DOHH2 (cell line): ENCODE measurements around the gene SLC27A1.

Experiments
- H3F3A ChIP-seq: fragments of 200-600 bp; sonication (generic), shearing (Covaris generic); 2 replicates; pipeline ENCODE4 v1.6.0; 2016; ENCODE audit warnings: antibody characterized with exemption, mild to moderate bottlenecking; ENCODE audit not compliant: control insufficient read depth, insufficient read depth
- H3K27ac ChIP-seq: fragments of 200-600 bp; sonication (generic); 2 replicates; pipeline ENCODE4 v1.5.1; 2014; ENCODE audit warnings: low read depth, mild to moderate bottlenecking, low read length, moderate library complexity
- H3K27me3 ChIP-seq: fragments of 200-600 bp; sonication (generic); 2 replicates; pipeline ENCODE4 v1.6.1; 2014; ENCODE audit warnings: mild to moderate bottlenecking, low read length, mixed read lengths; ENCODE audit not compliant: control insufficient read depth
- H3K36me3 ChIP-seq: fragments of 200-600 bp; sonication (generic); 2 replicates; pipeline ENCODE4 v1.6.1; 2014; ENCODE audit warnings: mild to moderate bottlenecking, low read length, moderate library complexity, mixed read lengths; ENCODE audit not compliant: control insufficient read depth
- H3K4me1 ChIP-seq: fragments of 200-600 bp; sonication (generic); 2 replicates; pipeline ENCODE4 v1.6.1; 2014; ENCODE audit warnings: mild to moderate bottlenecking, low read length, mixed read lengths; ENCODE audit not compliant: control insufficient read depth
- H3K4me2 ChIP-seq: fragments of 200-600 bp; sonication (generic); 2 replicates; pipeline ENCODE4 v1.6.0; 2014; ENCODE audit warnings: mild to moderate bottlenecking, low read length, moderate library complexity
- H3K4me3 ChIP-seq: fragments of 200-600 bp; sonication (generic); 2 replicates; pipeline ENCODE4 v1.5.1; 2014; ENCODE audit warnings: mild to moderate bottlenecking, low read length, mixed read lengths
- H3K79me2 ChIP-seq: fragments of 200-600 bp; sonication (generic); 2 replicates; pipeline ENCODE4 v1.6.1; 2014; ENCODE audit warnings: mild to moderate bottlenecking, low read length, mixed read lengths; ENCODE audit not compliant: control insufficient read depth
- H3K9me2 ChIP-seq: fragments of 200-600 bp; sonication (generic); replicated peaks from 2 replicates; pipeline ENCODE4 v1.6.1; 2014; ENCODE audit warnings: mild to moderate bottlenecking, low read length, mixed read lengths; ENCODE audit not compliant: control insufficient read depth
- H3K9me3 ChIP-seq: fragments of 200-600 bp; sonication (generic); 2 replicates; pipeline ENCODE4 v1.6.1; 2014; ENCODE audit warnings: antibody characterized with exemption, low read length, mixed read lengths; ENCODE audit not compliant: control insufficient read depth, insufficient read depth
- H4K20me1 ChIP-seq: fragments of 200-600 bp; sonication (generic); 2 replicates; pipeline ENCODE4 v1.6.0; 2014; ENCODE audit warnings: low read depth, mild to moderate bottlenecking, antibody characterized with exemption, low read length, moderate library complexity; ENCODE audit not compliant: control insufficient read depth, insufficient read depth
- EZH2phosphoT487 ChIP-seq: fragments of 200-600 bp; sonication (generic); IDR thresholded peaks from 2 replicates; pipeline ENCODE4 v1.6.1; 2017; ENCODE audit warnings: borderline replicate concordance, mild to moderate bottlenecking, antibody characterized with exemption, low read length, moderate library complexity, mixed read lengths
- TF ChIP-seq, protein P1 (sequence below): fragments of 200-600 bp; sonication (generic); IDR thresholded peaks from one replicate; pipeline ENCODE4 v1.5.1; 2014; ENCODE audit warnings: antibody characterized with exemption, mild to moderate bottlenecking, low read depth, low read length; ENCODE audit not compliant: poor library complexity, severe bottlenecking

Gene SLC27A1

DNA sequence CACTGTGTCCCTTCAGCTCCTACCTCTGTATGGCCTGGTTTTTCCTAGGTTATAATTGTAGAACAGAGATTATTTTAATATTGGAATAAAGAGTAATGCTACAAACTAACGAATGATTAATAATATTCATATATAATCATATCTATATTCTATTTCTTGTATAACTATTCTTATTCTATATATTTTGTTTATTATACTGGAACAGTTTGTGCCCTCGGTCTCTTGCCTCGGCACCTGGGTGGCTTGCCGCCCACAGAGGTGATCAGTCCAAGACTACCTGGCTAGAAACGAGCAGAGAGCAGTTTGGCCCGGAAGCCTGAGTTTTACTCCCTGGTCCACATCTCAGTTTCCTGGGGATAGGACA is 3.9 kb upstream of the SLC27A1 start:
- H3K4me1 ChIP-seq: peaks cover 34% of the 10 kb centered on the region
- H3K9me2 ChIP-seq: no peaks in the 10 kb centered on the region
- no peak for TF ChIP-seq EZH2phosphoT487
- TF ChIP-seq, protein P1, sequence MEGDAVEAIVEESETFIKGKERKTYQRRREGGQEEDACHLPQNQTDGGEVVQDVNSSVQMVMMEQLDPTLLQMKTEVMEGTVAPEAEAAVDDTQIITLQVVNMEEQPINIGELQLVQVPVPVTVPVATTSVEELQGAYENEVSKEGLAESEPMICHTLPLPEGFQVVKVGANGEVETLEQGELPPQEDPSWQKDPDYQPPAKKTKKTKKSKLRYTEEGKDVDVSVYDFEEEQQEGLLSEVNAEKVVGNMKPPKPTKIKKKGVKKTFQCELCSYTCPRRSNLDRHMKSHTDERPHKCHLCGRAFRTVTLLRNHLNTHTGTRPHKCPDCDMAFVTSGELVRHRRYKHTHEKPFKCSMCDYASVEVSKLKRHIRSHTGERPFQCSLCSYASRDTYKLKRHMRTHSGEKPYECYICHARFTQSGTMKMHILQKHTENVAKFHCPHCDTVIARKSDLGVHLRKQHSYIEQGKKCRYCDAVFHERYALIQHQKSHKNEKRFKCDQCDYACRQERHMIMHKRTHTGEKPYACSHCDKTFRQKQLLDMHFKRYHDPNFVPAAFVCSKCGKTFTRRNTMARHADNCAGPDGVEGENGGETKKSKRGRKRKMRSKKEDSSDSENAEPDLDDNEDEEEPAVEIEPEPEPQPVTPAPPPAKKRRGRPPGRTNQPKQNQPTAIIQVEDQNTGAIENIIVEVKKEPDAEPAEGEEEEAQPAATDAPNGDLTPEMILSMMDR: no peak
- H3K27me3 ChIP-seq: peaks cover 6% of the 10 kb centered on the region
- H3F3A ChIP-seq: peaks cover 3% of the 10 kb centered on the region; the same call in 1 of the 2 replicates
- H3K4me2 ChIP-seq: no peak overlapping the region
- H3K36me3 ChIP-seq: no peaks in the 10 kb centered on the region
- H3K27ac ChIP-seq: no peak overlapping the region
- H4K20me1 ChIP-seq: no peaks in the 10 kb centered on the region
- H3K79me2 ChIP-seq: no peaks in the 10 kb centered on the region
- H3K4me3 ChIP-seq: no peak overlapping the region
- no peaks in the 10 kb centered on the region for H3K9me3 ChIP-seq

DNA sequence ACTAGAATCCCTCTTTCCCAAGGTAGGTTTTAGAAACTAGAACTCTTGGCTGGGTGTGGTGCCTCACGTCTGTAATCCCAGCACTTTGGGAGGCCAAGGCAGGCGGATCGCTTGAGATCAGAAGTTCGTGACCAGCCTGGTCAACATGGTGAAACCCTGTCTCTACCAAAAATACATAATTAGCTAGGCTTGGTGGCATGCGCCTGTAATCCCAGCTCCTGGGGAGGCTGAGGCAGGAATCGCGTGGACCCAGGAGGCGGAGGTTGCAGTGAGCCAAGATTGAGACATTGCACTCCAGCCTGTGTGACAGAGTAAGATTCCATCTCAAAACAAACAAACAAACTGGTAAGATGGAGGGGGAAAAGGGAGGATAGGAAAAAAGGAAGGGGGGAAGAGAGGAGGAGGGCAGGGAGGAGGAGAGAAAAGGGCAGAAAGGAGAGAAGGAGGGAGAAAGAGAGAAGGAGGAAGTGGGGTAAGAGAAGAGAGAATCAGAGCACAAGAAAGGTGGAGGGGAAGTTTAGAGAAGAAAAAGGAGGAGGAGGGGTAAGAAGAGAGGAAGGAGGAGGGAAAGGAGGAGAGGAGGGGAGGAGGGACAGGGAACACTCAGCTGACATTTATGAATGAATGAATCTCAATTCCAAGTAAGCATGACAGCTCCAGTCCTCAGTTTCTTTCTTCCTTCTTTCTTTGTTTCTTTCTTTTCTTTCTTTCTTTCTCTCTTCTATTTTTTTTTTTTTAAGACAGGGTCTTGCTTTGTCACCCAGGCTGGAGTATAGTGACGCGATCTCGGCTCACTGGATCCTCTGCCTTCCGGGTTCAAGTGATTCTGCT is 2.6 kb upstream of the SLC27A1 start:
- Histone ChIP-seq H4K20me1 (no peaks in the 10 kb centered on the region), H3K36me3 (no peaks in the 10 kb centered on the region), H3K4me3 (no peak overlapping the region), H3F3A (peaks cover 3% of the 10 kb centered on the region; the same call in 1 of the 2 replicates), H3K4me1 (peaks cover 34% of the 10 kb centered on the region), H3K79me2 (no peaks in the 10 kb centered on the region), H3K4me2 (peak overlapping the region; percentile 20; the same call in 1 of the 2 replicates), H3K27ac (no peak overlapping the region), H3K9me2 (no peaks in the 10 kb centered on the region), H3K9me3 (no peaks in the 10 kb centered on the region), H3K27me3 (peaks cover 12% of the 10 kb centered on the region)
- TF ChIP-seq, protein P1: no peak
- TF ChIP-seq EZH2phosphoT487: no peak

DNA sequence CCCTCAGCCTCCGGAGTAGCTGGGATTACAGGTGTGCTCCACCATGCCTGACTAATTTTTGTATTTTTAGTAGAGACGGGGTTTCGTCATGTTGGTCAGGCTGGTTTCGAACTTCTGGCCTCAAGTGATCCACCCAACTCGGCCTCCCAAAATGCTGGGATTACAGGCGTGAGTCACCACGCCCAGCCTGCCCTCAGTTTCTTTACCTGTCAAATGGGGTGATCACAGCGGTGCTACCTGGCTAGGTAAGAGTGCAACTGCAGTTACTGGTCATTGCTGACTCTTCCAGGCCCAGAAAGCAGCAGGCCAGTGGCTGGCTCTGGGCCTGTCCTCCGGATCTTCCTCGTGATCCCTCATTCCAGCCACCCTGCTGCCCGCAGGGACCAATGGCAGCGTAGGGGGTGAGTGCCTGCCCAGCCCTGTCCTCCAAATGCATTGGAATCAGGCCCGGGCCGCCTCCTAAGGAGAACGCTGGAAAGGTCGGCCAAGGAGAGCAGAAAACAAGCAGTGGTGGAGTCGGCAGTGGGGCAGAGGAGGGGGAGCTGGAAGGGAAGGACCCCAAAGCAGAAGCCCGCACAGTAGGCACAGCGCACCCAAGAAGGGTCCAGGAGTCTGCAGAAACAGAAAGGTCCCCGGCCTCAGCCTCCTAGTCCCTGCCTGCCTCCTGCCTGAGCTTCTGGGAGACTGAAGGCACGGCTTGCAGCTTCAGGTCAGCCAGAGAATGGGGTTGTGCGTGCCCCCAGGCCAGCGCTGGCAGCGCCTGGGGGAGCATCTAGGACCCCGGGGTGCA is 1.8 kb upstream of the SLC27A1 start:
- H3K4me1 ChIP-seq: peaks cover 34% of the 10 kb centered on the region

More for the DNA sequence above, 1.8 kb upstream of the SLC27A1 start:
- H3K36me3 ChIP-seq: no peaks in the 10 kb centered on the region
- peaks cover 16% of the 10 kb centered on the region for H3K27me3 ChIP-seq
- H3K4me2 ChIP-seq: peak overlapping the region; percentile 97
- H3K9me2 ChIP-seq: no peaks in the 10 kb centered on the region
- peak overlapping the region; percentile 93 for H3K4me3 ChIP-seq
- H3K9me3 ChIP-seq: no peaks in the 10 kb centered on the region
- H3F3A ChIP-seq: peaks cover 3% of the 10 kb centered on the region; the same call in 1 of the 2 replicates
- no peak overlapping the region for H3K27ac ChIP-seq
- TF ChIP-seq, protein P1: no peak
- no peak for TF ChIP-seq EZH2phosphoT487
- no peaks in the 10 kb centered on the region for H3K79me2 ChIP-seq
- H4K20me1 ChIP-seq: no peaks in the 10 kb centered on the region
